SK-N-MC (cell line): Measurements from ENCODE around the gene FOXD2.

Experiments used
- EZH2 ChIP-seq: fragments of 200-600 bp; sonication (generic); IDR thresholded peaks from one replicate; pipeline ENCODE4 v1.6.1; 2017; ENCODE audit warnings: antibody characterized with exemption
- FOXP2 ChIP-seq: optimal IDR thresholded peaks from 2 replicates; pipeline ENCODE3; 2011; ENCODE audit warnings: mild to moderate bottlenecking, moderate library complexity; ENCODE audit not compliant: insufficient read depth; ENCODE audit errors: extremely low read length, control extremely low read depth
- POLR2AphosphoS5 ChIP-seq: IDR thresholded peaks from 2 replicates; pipeline ENCODE4 v1.6.1; 2012; ENCODE audit warnings: mild to moderate bottlenecking, low read depth, low read length, borderline replicate concordance

DNA sequence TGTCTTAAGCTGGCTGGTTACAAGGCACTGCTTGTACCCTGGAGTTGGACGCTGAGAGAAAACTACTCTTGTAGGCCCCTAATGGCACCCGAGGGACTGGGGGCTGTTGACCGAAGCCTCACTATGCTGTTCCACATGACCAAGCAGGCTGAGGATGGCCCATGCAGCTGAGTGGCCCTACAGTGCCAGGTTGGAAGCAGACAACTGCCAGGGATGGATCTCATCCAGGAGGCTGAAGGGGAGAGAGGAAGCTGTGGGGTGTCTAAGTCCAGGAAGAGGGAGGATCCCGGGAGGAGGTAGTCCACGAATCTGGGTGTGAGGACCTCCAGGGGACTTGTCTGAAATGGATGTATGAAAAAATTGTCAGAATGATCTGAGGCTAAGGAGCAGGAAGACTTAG, 45.8 kb downstream of the FOXD2 start:
- TF ChIP-seq POLR2AphosphoS5 (no peak), EZH2 (no peak), FOXP2 (no peak)
